Right atrium auricular region (tissue), 2 donors: Measurements from ENCODE around the gene BEST3. TPM values are rescaled to one million over a fixed set of nuclear protein-coding genes. Genes with fewer than 3 reads are reported as not detected.

Experiments used
- DNase-seq: peaks from one replicate; pipeline ENCODE4 v3.0.0-alpha.2; 2019; ENCODE audit warnings: low spot score
- H3K27ac ChIP-seq, 2 donors: fragments of 200-600 bp; sonication (generic); 1 replicate in 1 of 2; 2 replicates in 1 of 2; pipeline ENCODE4 v1.5.1; 2016 to 2019
- H3K27me3 ChIP-seq, 2 donors: fragments of 200-600 bp; sonication (generic); one replicate each; pipeline versions ENCODE4 v1.5.1 to v1.6.0; 2017 to 2019
- H3K36me3 ChIP-seq: fragments of 200-600 bp; sonication (generic); one replicate; pipeline ENCODE4 v1.5.1; 2016
- H3K4me1 ChIP-seq, 2 donors: fragments of 200-600 bp; sonication (generic); one replicate each; pipeline versions ENCODE4 v1.5.1 to v1.6.0; 2017 to 2019
- H3K4me3 ChIP-seq, 2 donors: fragments of 200-600 bp; sonication (generic); 1 replicate in 1 of 2; 2 replicates in 1 of 2; pipeline ENCODE4 v1.5.1; 2017 to 2019; ENCODE audit warnings: mild to moderate bottlenecking in 1 of 2, moderate library complexity in 1 of 2
- H3K9me3 ChIP-seq, 2 donors: fragments of 200-600 bp; sonication (generic); one replicate each; pipeline ENCODE4 v1.5.1; 2019
- total RNA-seq, 2 donors: library from RNA; depleted of rRNA; stranded (reverse); fragments of >200 nt; gene quantifications; one replicate each; pipeline ENCODE4 v1.1.0, GENCODE V29; 2016
- TF ChIP-seq, protein P1 (sequence below), 2 donors: fragments of 200-600 bp; sonication (generic); IDR thresholded peaks; one replicate each; pipeline ENCODE4 v1.5.1; 2019; ENCODE audit warnings: antibody characterized with exemption in 2 of 2

Gene BEST3
- total RNA-seq, 2 donors from 2014 or later = 1.4 TPM; not detected in 1

DNA sequence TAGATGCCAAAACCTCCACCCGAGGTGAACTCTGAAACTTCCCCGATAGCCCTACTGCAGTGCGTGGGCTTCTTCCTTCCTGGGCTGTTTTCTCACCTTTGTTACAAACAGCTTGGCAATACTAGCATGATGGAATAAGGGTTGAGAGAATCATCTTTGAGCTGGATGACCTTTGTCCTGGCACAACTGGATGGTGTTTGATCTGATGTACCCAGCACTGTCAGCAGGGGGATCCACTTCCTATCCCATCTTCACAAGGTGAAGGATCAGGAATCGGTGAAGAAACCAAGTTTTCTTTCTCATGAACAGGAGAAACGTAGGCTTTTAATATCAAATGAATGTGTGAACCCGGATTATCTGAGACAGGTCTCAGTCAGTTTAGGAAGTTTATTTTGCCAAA, 68.9 kb downstream of the BEST3 start:
- Histone ChIP-seq H3K36me3 (no peaks in the 10 kb centered on the region), H3K9me3 (no peaks in the 10 kb centered on the region), H3K27me3 (no peaks in the 10 kb centered on the region), H3K27ac (no peak overlapping the region), H3K4me1 (no peaks in the 10 kb centered on the region), H3K4me3 (no peak overlapping the region)
- no peak for DNase-seq
- TF ChIP-seq, protein P1, sequence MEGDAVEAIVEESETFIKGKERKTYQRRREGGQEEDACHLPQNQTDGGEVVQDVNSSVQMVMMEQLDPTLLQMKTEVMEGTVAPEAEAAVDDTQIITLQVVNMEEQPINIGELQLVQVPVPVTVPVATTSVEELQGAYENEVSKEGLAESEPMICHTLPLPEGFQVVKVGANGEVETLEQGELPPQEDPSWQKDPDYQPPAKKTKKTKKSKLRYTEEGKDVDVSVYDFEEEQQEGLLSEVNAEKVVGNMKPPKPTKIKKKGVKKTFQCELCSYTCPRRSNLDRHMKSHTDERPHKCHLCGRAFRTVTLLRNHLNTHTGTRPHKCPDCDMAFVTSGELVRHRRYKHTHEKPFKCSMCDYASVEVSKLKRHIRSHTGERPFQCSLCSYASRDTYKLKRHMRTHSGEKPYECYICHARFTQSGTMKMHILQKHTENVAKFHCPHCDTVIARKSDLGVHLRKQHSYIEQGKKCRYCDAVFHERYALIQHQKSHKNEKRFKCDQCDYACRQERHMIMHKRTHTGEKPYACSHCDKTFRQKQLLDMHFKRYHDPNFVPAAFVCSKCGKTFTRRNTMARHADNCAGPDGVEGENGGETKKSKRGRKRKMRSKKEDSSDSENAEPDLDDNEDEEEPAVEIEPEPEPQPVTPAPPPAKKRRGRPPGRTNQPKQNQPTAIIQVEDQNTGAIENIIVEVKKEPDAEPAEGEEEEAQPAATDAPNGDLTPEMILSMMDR (IDR thresholded peaks at IDR 0.05) = no peak

DNA sequence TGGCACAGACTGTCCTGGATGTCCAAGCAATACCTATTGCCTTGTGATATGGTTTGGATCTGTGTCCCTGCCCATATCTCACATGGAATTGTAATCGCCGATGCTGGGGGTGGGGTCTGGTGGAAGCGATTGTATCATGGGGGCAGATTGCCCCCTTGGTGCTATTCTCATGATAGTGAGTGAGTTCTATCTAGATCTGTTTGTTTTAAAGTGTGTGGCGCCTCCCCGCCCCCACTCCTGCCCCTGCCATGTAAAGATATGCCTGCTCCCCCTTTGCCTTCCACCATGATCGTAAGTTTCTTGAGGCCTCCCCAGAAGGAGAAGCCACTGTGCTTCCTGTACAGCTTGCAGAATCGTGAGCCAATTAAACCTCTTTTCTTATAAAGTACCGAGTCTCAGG, 71.6 kb downstream of the BEST3 start:
- Histone ChIP-seq H3K36me3 (no peaks in the 10 kb centered on the region), H3K4me1 (peaks cover 0 to 4% of the 10 kb centered on the region in 2 donors), H3K27me3 (no peaks in the 10 kb centered on the region), H3K9me3 (no peaks in the 10 kb centered on the region), H3K4me3 (no peak overlapping the region), H3K27ac (no peak overlapping the region)
- no peak for DNase-seq
- TF ChIP-seq, protein P1 (IDR thresholded peaks at IDR 0.05) = no peak

DNA sequence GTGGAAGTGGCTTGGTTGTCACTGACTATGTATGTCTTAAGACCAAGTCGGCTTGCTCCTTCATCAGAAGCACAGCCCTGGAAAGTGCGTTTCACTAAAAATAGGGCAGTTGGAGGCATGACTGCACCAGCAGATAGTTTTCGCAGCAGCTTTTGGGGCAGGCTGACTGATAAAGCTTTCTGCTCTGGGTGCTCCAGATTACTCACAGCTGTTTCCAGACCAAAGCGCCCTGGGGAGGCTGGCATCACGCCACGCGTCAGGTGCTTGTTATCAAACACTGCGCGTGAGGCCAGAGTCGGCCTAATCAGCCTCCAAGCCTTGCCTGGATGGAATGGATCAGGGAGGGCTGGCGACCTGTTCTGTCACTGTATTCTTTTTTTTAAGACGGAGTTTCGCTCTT, 75.1 kb downstream of the BEST3 start:
- peak overlapping the region; percentile 55 to 70 for H3K27ac ChIP-seq
- H3K36me3 ChIP-seq = no peaks in the 10 kb centered on the region
- no peaks in the 10 kb centered on the region for H3K9me3 ChIP-seq
- peaks cover 0 to 9% of the 10 kb centered on the region in 2 donors for H3K4me1 ChIP-seq
- TF ChIP-seq, protein P1 (IDR thresholded peaks at IDR 0.05) = no peak
- DNase-seq = no peak
- H3K4me3 ChIP-seq = no peak overlapping the region
- H3K27me3 ChIP-seq = no peaks in the 10 kb centered on the region

DNA sequence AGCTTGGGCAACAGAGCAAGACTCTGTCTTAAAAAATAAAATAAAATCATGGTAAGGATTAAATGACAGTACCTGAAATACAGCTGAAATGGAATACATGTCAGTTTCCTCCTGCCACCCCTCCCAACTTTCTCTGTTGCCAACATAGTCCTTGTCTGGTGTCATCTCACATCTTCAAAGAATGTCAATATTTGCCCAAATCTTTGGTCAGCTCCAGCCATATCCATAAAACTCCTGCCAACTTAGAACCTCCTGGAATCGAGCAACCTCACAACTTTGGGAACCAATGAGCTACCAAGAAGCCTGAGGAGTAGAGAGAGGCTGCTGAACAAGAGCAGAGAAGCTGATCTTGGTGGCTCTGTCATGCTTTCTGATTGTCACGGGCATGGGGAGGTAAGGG, 77.6 kb downstream of the BEST3 start:
- Histone ChIP-seq H3K27ac (no peak overlapping the region), H3K9me3 (no peaks in the 10 kb centered on the region), H3K4me1 (peaks cover 0 to 9% of the 10 kb centered on the region in 2 donors), H3K27me3 (no peaks in the 10 kb centered on the region), H3K36me3 (no peaks in the 10 kb centered on the region), H3K4me3 (no peak overlapping the region)
- no peak for DNase-seq
- TF ChIP-seq, protein P1 (IDR thresholded peaks at IDR 0.05) = no peak

DNA sequence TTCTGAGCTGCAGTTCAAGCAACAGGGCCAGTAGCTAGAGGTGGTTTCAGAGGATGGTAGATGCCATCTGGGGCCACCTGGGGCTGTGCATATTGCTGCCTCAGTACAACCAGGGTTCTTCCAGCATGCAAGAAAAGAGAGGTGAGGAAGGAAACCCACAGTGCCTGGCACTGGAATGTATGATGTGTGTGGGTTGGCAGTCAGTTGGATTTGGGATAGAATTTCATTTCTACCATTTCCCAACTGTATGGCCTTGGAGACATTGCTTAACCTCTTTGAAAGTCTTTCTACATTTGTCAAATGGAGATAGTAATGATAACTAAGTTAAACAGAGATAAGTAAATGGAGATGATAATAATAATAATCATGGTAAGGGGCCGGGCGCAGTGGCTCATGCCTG, 78.2 kb downstream of the BEST3 start:
- DNase-seq = no peak
- no peaks in the 10 kb centered on the region for H3K27me3 ChIP-seq
- no peak overlapping the region for H3K4me3 ChIP-seq
- H3K4me1 ChIP-seq = peaks cover 0 to 9% of the 10 kb centered on the region in 2 donors
- H3K9me3 ChIP-seq = no peaks in the 10 kb centered on the region
- no peaks in the 10 kb centered on the region for H3K36me3 ChIP-seq
- TF ChIP-seq, protein P1 (IDR thresholded peaks at IDR 0.05) = no peak
- H3K27ac ChIP-seq = no peak overlapping the region

DNA sequence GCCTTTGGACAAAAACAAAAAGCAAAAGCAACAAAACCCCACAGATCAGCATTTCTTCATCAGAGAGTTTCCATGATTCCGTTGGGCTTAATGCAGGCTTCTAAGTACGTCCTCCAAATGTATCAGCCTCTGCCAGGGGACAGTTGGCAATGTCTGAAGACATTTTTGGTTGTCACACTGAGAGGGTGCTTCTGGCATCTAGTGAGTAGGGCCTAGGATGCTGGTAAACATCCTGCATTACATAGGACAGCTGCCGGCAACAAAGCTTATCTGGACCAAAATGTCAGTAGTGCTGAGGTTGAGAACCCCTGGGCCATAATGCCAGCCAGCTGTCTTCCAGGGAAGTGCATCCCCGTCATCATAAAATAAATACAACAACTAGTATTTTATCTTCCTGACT, 79.0 kb downstream of the BEST3 start:
- DNase-seq = no peak
- no peaks in the 10 kb centered on the region for H3K9me3 ChIP-seq
- TF ChIP-seq, protein P1 (IDR thresholded peaks at IDR 0.05) = no peak
- peaks cover 0 to 9% of the 10 kb centered on the region in 2 donors for H3K4me1 ChIP-seq
- H3K27me3 ChIP-seq = no peaks in the 10 kb centered on the region
- peak overlapping the region; percentile 32 to 35 for H3K27ac ChIP-seq
- no peak overlapping the region for H3K4me3 ChIP-seq
- no peaks in the 10 kb centered on the region for H3K36me3 ChIP-seq
